DND-41 (cell line): ENCODE data around the gene ARHGAP26.
A peak's percentile ranks its signal among the peaks of the same experiment; 100 is the strongest.
"Not testable (repeated sequence)": the region's sequence is repeated elsewhere in the genome, so short reads cannot be mapped to it uniquely, and the experiment has no call there.

ENCODE experiments used
- ATAC-seq: fragments of 200-7000 bp; cut with Tn5 transposase; 3 replicates; pipeline ENCODE4 v1.9.1; 2021; ENCODE audit warnings: low read depth; ENCODE audit not compliant: insufficient read depth
- DNase-seq: peaks from one replicate; pipeline ENCODE4 v3.0.0-alpha.2; 2020
- H2AFZ ChIP-seq: 2 replicates; pipeline ENCODE4 v1.6.0; 2012; ENCODE audit warnings: low read depth, low read length
- H3K27ac ChIP-seq: 2 replicates; pipeline ENCODE4 v1.5.1; 2012; ENCODE audit warnings: low read length, inconsistent platforms
- H3K27me3 ChIP-seq: fragments of 200-600 bp; sonication (generic); 2 replicates; pipeline ENCODE4 v1.6.0; 2012; ENCODE audit warnings: low read length, mild to moderate bottlenecking, inconsistent platforms; ENCODE audit not compliant: insufficient read depth, poor library complexity
- H3K36me3 ChIP-seq: 2 replicates; pipeline ENCODE4 v1.5.1; 2012; ENCODE audit warnings: low read length, inconsistent platforms; ENCODE audit not compliant: insufficient read depth
- H3K4me1 ChIP-seq: 2 replicates; pipeline ENCODE4 v1.5.1; 2012; ENCODE audit warnings: mild to moderate bottlenecking, low read length; ENCODE audit not compliant: insufficient read depth
- H3K4me2 ChIP-seq: 2 replicates; pipeline ENCODE4 v1.6.0; 2012; ENCODE audit warnings: mild to moderate bottlenecking, moderate library complexity, low read length, inconsistent platforms; ENCODE audit not compliant: insufficient read depth
- H3K4me3 ChIP-seq, 2 experiments: fragments of 200-600 bp in 1 of 2; shearing (Covaris generic) in 1 of 2; 2 replicates each; pipeline ENCODE4 v1.5.1; 2012 to 2016; ENCODE audit warnings: inconsistent platforms in 2 of 2, low read length in 2 of 2, mild to moderate bottlenecking in 2 of 2, low read depth in 1 of 2, moderate library complexity in 1 of 2
- H3K79me2 ChIP-seq: 2 replicates; pipeline ENCODE4 v1.6.0; 2012; ENCODE audit warnings: low read length, inconsistent platforms; ENCODE audit not compliant: insufficient read depth
- H3K9ac ChIP-seq: 2 replicates; pipeline ENCODE4 v1.6.0; 2012; ENCODE audit warnings: low read depth, mild to moderate bottlenecking, inconsistent platforms, low read length, moderate library complexity
- H3K9me3 ChIP-seq: 2 replicates; pipeline ENCODE4 v1.5.1; 2012; ENCODE audit warnings: low read length, moderate library complexity, mild to moderate bottlenecking, inconsistent platforms; ENCODE audit not compliant: insufficient read depth, severe bottlenecking
- H4K20me1 ChIP-seq: 2 replicates; pipeline ENCODE4 v1.6.0; 2012; ENCODE audit warnings: low read length; ENCODE audit not compliant: insufficient read depth
- EZH2 ChIP-seq: IDR thresholded peaks from 3 replicates; pipeline ENCODE4 v1.6.1; 2012; ENCODE audit warnings: borderline replicate concordance, low read depth, mild to moderate bottlenecking, moderate library complexity, low read length, inconsistent platforms; ENCODE audit not compliant: severe bottlenecking
- TF ChIP-seq, protein P1 (sequence below): IDR thresholded peaks from 2 replicates; pipeline ENCODE4 v1.5.1; 2012; ENCODE audit warnings: borderline replicate concordance, low read length, moderate library complexity, mild to moderate bottlenecking; ENCODE audit not compliant: poor library complexity, severe bottlenecking; ENCODE audit errors: extremely low read depth

Gene ARHGAP26

DNA sequence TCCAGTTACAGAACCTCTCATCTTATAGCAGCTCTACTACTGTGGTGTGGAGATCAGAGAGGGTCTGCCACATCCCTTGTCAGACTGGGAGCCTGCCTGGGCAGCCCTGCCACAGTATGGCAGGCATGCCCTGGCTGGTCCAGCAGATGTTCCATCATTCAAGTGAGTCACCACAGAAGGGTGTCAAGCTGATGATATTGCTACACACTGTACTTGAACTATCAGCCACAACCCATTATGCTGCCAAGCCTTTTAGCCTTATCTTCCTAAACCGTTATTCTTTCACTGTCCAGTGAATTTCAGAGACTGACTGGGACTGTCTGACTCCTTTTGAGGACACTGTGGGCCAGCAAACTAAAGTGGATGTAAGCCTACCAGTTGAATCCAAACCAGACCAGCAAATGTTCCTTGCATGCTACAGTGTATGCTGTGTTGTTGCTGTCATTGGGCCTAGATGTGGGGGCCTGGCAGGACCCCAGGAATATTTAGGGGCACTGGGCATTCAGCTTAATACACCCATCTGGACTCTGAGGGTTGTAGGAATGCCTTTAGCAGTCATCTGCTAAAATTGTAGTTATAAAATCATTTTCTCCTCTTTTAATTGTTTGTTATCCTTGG lies 430.7 kb downstream of the ARHGAP26 start:
- H3K27me3 ChIP-seq, result no peaks in the 10 kb centered on the region
- no peak overlapping the region for H3K9ac ChIP-seq
- H3K79me2 ChIP-seq, result no peaks in the 10 kb centered on the region
- ATAC-seq, result peak; percentile 97
- no peak for TF ChIP-seq EZH2
- TF ChIP-seq, protein P1, sequence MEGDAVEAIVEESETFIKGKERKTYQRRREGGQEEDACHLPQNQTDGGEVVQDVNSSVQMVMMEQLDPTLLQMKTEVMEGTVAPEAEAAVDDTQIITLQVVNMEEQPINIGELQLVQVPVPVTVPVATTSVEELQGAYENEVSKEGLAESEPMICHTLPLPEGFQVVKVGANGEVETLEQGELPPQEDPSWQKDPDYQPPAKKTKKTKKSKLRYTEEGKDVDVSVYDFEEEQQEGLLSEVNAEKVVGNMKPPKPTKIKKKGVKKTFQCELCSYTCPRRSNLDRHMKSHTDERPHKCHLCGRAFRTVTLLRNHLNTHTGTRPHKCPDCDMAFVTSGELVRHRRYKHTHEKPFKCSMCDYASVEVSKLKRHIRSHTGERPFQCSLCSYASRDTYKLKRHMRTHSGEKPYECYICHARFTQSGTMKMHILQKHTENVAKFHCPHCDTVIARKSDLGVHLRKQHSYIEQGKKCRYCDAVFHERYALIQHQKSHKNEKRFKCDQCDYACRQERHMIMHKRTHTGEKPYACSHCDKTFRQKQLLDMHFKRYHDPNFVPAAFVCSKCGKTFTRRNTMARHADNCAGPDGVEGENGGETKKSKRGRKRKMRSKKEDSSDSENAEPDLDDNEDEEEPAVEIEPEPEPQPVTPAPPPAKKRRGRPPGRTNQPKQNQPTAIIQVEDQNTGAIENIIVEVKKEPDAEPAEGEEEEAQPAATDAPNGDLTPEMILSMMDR, result no peak
- H4K20me1 ChIP-seq, result no peaks in the 10 kb centered on the region
- peak; percentile 54 for DNase-seq
- peaks cover 19% of the 10 kb centered on the region for H3K4me1 ChIP-seq
- H2AFZ ChIP-seq, result no peak overlapping the region
- H3K36me3 ChIP-seq, result no peaks in the 10 kb centered on the region
- H3K4me3 ChIP-seq, result no peak overlapping the region
- peaks cover 9% of the 10 kb centered on the region for H3K9me3 ChIP-seq
- H3K4me2 ChIP-seq, result no peak overlapping the region
- H3K27ac ChIP-seq, result peak overlapping the region; percentile 5; the same call in 1 of the 2 replicates

DNA sequence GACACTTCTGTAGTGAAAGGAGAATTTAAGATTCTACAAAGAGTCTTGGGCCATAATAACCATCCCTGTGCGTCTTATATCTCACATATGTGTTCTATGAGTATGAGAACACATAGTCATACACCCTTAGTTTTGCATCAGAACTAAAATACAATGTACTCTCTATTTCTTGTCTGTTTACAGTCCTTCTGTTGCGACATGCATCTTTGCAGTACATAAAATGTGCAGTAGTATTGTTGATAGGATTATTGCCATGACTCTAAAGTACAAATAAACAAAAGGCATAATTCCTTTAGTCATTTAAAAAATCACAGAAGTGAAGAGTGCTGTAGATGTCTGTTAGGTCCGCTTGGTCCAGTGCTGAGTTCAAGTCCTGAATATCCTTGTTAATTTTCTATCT lies 431.4 kb downstream of the ARHGAP26 start:
- Histone ChIP-seq H3K4me2 (no peak overlapping the region), H3K4me3 (no peak overlapping the region), H2AFZ (no peak overlapping the region), H3K27me3 (no peaks in the 10 kb centered on the region), H3K36me3 (no peaks in the 10 kb centered on the region), H3K9ac (no peak overlapping the region), H3K4me1 (peaks cover 15% of the 10 kb centered on the region), H3K27ac (no peak overlapping the region), H3K79me2 (no peaks in the 10 kb centered on the region), H4K20me1 (no peaks in the 10 kb centered on the region), H3K9me3 (peaks cover 9% of the 10 kb centered on the region)
- ATAC-seq (no peak), DNase-seq (no peak)
- no peak for TF ChIP-seq EZH2
- TF ChIP-seq, protein P1, result no peak

DNA sequence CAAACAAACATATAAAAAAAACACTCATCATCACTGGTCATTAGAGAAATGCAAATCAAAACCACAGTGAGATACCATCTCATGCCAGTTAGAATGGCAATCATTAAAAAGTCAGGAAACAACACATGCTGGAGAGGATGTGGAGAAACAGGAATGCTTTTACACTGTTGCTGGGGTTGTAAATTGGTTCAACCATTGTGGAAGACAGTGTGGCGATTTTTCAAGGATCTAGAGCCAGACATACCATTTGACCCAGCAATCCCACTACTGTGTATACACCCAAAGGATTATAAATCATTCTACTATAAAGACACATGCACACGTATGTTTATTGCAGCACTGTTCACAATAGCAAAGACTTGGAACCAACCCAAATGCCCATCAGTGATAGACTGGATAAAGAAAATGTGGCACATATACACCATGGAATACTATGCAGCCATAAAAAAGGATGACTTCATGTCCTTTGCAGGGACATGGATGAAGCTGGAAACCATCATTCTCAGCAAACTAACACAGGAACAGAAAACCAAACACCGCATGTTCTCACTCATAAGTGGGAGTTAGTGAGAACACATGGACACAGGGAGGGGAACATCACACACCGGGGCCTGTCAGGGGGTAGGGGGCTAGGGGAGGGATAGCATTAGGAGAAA lies 433.3 kb downstream of the ARHGAP26 start:
- H2AFZ ChIP-seq, H3K36me3 ChIP-seq, H3K9ac ChIP-seq, H3K79me2 ChIP-seq, H4K20me1 ChIP-seq, H3K4me3 ChIP-seq, H3K27ac ChIP-seq, H3K4me2 ChIP-seq, H3K9me3 ChIP-seq, ATAC-seq, H3K27me3 ChIP-seq, DNase-seq: not testable (repeated sequence)
- peaks cover 10% of the 10 kb centered on the region for H3K4me1 ChIP-seq

DNA sequence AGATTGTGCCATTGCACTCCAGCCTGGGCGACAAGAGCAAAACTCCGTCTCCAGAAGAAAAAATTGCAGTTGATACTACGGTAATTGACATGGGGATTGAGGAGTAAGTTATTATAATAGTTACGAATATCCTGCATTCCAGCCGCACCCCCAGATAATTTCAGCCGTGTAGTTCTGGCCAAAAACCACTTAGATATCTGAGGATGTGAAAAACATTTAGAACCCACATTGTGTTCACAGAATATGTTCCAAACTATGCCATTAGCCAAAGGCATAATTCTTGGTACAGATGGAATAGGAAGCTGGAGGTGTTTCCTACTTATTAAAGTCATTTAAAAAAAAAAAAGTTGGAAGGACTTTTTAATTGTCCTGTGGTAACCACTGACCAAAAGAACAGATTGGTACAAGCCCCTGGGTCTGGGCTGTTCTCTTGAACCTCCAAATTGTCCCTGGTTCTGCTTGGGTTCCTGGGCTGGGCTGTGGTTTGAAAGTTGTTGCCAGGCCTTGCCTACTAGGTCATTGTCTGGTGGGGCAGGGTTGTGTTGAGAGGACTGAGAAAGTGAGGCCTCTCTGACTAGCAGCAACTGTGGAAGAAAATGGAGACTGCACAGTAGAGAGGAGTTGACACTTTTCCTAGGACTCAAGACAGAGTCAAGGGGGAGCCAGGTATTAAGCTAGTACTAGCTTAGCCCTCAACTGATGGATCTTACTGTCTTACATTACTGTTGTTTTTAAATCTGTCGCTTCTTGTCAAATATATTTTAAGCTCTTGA lies 434.5 kb downstream of the ARHGAP26 start:
- no peak for ATAC-seq
- H3K27ac ChIP-seq, result no peak overlapping the region
- no peak for DNase-seq

More for the DNA sequence above, 434.5 kb downstream of the ARHGAP26 start:
- no peak overlapping the region for H3K4me2 ChIP-seq
- no peak for TF ChIP-seq EZH2
- H3K9me3 ChIP-seq, result no peaks in the 10 kb centered on the region
- H3K27me3 ChIP-seq, result no peaks in the 10 kb centered on the region
- H3K79me2 ChIP-seq, result no peaks in the 10 kb centered on the region
- H3K36me3 ChIP-seq, result no peaks in the 10 kb centered on the region
- no peak overlapping the region for H3K9ac ChIP-seq
- no peaks in the 10 kb centered on the region for H4K20me1 ChIP-seq
- peaks cover 10% of the 10 kb centered on the region for H3K4me1 ChIP-seq
- H2AFZ ChIP-seq, result no peak overlapping the region
- H3K4me3 ChIP-seq, result no peak overlapping the region
